ENCODE data around the gene WWOX. TPM values are rescaled to one million over a fixed set of nuclear protein-coding genes. Genes with fewer than 3 reads are reported as not detected.
A peak's percentile ranks its signal among the peaks of the same experiment; 100 is the strongest.

WWOX gene
- total and polyA plus RNA-seq, 7 donors: 7.1 to 46.8 (median 16.1) TPM

- WGBS, 2 donors: 89 to 90% methylated on average over 3 of the region's 3 CpGs
- no peak overlapping the region for H3K4me3 ChIP-seq
- TF ChIP-seq EP300 (IDR thresholded peaks at IDR 0.05) (no peak), POLR2A (IDR thresholded peaks at IDR 0.05) (no peak), POLR2AphosphoS5 (IDR thresholded peaks at IDR 0.05) (no peak), CTCF (IDR thresholded peaks at IDR 0.05) (peak in 1 of 4 experiments; percentile 6)
- no peaks in the 10 kb centered on the region for H3K9me3 ChIP-seq
- H3K27ac ChIP-seq: no peak overlapping the region
- no peak for DNase-seq
- intact Hi-C loops (cut with DNase I): no loop called here
- no peaks in the 10 kb centered on the region for H3K27me3 ChIP-seq
- no peaks in the 10 kb centered on the region for H3K36me3 ChIP-seq
- H3K4me1 ChIP-seq: peaks cover 0 to 16% (median 14%) of the 10 kb centered on the region in 4 donors
These were observed 128.4 kb downstream of the WWOX start for GRCh38 chr16:78227855-78228254.

GRCh38 chr16:78228704-78229103 lies 129.2 kb downstream of the WWOX start:
- WGBS, 2 donors: 21 to 65% methylated on average over 4 of the region's 4 CpGs
- no peak overlapping the region for H3K27ac ChIP-seq
- no peaks in the 10 kb centered on the region for H3K36me3 ChIP-seq
- H3K27me3 ChIP-seq: no peaks in the 10 kb centered on the region
- DNase-seq: no peak
- peaks cover 0 to 16% (median 14%) of the 10 kb centered on the region in 4 donors for H3K4me1 ChIP-seq
- no peak for TF ChIP-seq EP300 (IDR thresholded peaks at IDR 0.05)
- TF ChIP-seq POLR2AphosphoS5 (IDR thresholded peaks at IDR 0.05): no peak
- no peak for TF ChIP-seq POLR2A (IDR thresholded peaks at IDR 0.05)
- no peak for TF ChIP-seq CTCF (IDR thresholded peaks at IDR 0.05)
- no peak overlapping the region for H3K4me3 ChIP-seq
- no peaks in the 10 kb centered on the region for H3K9me3 ChIP-seq
- intact Hi-C loops (cut with DNase I): no loop called here

- peak in 1 of 4 donors; percentile 48 for TF ChIP-seq POLR2AphosphoS5 (IDR thresholded peaks at IDR 0.05)
- TF ChIP-seq POLR2A (IDR thresholded peaks at IDR 0.05): no peak
- 10 to 63% methylated on average over 3 of the region's 3 CpGs for WGBS, 2 donors
- intact Hi-C loops (cut with DNase I): no loop called here
These were observed 131.4 kb downstream of the WWOX start for GRCh38 chr16:78230832-78231231.

GRCh38 chr16:78235168-78235800 lies 135.8 kb downstream of the WWOX start:
- Histone ChIP-seq H3K27me3 (no peaks in the 10 kb centered on the region), H3K9me3 (no peaks in the 10 kb centered on the region), H3K4me3 (no peak overlapping the region), H3K4me1 (peaks cover 0 to 20% (median 15%) of the 10 kb centered on the region in 4 donors), H3K27ac (no peak overlapping the region), H3K36me3 (no peaks in the 10 kb centered on the region)
- intact Hi-C loops (cut with DNase I): loop anchor here (2.0 kb wide), 1 partner anchor 112 kb away; no protein-coding TSS in a partner anchor
- DNase-seq: peak; percentile 72
- no peak for TF ChIP-seq POLR2A (IDR thresholded peaks at IDR 0.05)
- TF ChIP-seq EP300 (IDR thresholded peaks at IDR 0.05): no peak
- TF ChIP-seq CTCF (IDR thresholded peaks at IDR 0.05): peak; percentile 46 to 87 (median 78)
- peak in 1 of 4 donors; percentile 19 for TF ChIP-seq POLR2AphosphoS5 (IDR thresholded peaks at IDR 0.05)
- WGBS, 2 donors: 38 to 48% methylated on average over 9 of the region's 9 CpGs

More at GRCh38 chr16:78230832-78231231, 131.4 kb downstream of the WWOX start:
- peaks cover 0 to 22% (median 17%) of the 10 kb centered on the region in 4 donors for H3K4me1 ChIP-seq
- DNase-seq: no peak
- no peaks in the 10 kb centered on the region for H3K9me3 ChIP-seq
- H3K27ac ChIP-seq: no peak overlapping the region
- H3K4me3 ChIP-seq: no peak overlapping the region
- H3K36me3 ChIP-seq: no peaks in the 10 kb centered on the region
- no peaks in the 10 kb centered on the region for H3K27me3 ChIP-seq

- H3K4me3 ChIP-seq: no peak overlapping the region
These were observed 136.4 kb downstream of the WWOX start for GRCh38 chr16:78235876-78236275.

More at GRCh38 chr16:78235876-78236275, 136.4 kb downstream of the WWOX start:
- Histone ChIP-seq H3K27ac (no peak overlapping the region), H3K36me3 (no peaks in the 10 kb centered on the region), H3K9me3 (no peaks in the 10 kb centered on the region), H3K27me3 (no peaks in the 10 kb centered on the region), H3K4me1 (peaks cover 0 to 14% (median 9%) of the 10 kb centered on the region in 4 donors)
- 77 to 80% methylated on average over 4 of the region's 4 CpGs for WGBS, 2 donors
- DNase-seq: no peak
- intact Hi-C loops (cut with DNase I): loop anchor here (2.0 kb wide), 1 partner anchor 113 kb away; no protein-coding TSS in a partner anchor
- no peak for TF ChIP-seq POLR2AphosphoS5 (IDR thresholded peaks at IDR 0.05)
- TF ChIP-seq EP300 (IDR thresholded peaks at IDR 0.05): no peak
- no peak for TF ChIP-seq CTCF (IDR thresholded peaks at IDR 0.05)
- no peak for TF ChIP-seq POLR2A (IDR thresholded peaks at IDR 0.05)
